ENCODE results near the gene ITGA8.

DNA sequence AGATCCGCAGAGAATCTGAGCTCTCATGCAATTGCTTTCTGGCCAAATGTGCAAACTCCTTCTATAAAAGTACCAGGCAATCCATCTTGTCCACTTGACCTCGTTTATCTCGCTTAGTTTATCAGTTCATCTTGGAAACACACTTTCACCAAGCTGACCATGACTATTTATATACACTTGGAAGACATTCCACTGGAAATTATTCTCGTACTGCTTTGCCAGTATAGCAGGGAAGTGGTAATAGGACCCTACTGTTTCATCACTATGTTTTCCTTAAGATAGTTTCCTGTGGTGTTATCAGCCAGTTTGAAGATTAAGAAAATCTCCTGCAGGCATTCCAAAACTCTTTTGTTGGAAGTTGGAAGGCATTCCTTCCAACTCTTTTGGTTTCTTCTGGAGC lies 233.3 kb downstream of the ITGA8 start:
- TF ChIP-seq GATA3 (IDR thresholded peaks at IDR 0.05; ENCODE audit: low read depth, low read length) (no peak), GATA2 (IDR thresholded peaks at IDR 0.05; ENCODE audit: low read depth, low read length) (no peak)
